GM10847 (cell line): ENCODE measurements around the gene BDKRB2.

Experiments
- POLR2A ChIP-seq: IDR thresholded peaks from 2 replicates; pipeline ENCODE4 v1.6.1; 2011; ENCODE audit not compliant: insufficient read length; ENCODE audit errors: extremely low read depth

Gene BDKRB2

GRCh38 chr14:96250485-96250884 is 45.8 kb downstream of the BDKRB2 start:
- no peak for TF ChIP-seq POLR2A

DNA sequence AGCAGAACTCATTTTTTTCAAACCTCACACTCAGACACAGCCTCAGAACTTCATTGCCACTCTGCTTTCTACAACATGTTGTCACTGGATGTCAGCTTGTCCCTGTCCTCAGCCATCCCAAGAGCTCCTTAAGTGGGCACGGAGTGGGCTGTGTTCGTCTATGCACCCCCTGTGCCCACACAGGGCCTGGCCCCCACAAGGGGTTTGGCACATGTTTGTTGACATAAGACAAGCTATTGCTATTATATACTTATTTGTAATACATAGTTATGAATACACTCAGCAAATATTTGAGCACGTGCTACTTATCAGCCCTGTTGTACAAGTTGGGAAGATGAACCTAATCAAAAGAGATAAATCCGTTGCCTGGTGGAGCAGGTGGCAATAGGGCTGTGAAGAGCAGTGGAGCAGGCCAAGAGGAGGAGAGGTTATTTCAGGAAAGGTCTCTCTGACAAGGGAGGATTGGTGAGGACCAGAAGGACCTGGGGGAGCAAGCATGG is 47.1 kb downstream of the BDKRB2 start:
- no peak for TF ChIP-seq POLR2A

DNA sequence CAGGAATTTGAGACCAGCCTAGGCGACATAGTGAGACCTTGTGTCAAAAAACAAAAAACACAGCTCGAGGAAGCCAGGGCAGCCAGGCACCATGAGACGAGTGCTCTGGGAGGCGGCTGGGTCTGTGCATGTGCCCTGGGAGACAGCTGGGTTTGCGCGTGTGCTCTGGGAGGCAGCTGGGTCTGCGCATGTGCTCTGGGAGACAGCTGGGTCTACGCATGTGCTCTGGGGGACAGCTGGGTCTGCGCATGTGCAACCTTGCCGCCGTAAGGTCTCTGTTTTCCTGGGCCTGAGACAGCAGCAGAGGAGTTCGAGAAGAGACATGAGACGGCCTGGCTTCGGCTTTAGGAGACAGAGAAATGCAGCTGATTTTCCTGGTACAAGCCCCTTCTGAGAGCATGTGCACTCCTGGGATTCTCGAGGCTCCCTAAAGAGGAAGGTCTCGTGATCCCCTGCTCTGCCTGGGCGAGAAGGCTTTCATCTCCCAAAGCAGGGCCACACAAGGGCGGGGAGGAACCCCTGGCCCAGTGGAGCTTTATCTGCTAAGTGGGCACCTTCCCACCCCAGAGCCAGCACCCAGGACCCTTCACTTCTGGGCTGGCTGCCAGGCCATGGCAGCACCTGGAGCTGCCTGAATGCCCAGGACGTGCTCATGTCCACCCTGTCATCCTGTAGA is 47.8 kb downstream of the BDKRB2 start:
- TF ChIP-seq POLR2A: no peak

DNA sequence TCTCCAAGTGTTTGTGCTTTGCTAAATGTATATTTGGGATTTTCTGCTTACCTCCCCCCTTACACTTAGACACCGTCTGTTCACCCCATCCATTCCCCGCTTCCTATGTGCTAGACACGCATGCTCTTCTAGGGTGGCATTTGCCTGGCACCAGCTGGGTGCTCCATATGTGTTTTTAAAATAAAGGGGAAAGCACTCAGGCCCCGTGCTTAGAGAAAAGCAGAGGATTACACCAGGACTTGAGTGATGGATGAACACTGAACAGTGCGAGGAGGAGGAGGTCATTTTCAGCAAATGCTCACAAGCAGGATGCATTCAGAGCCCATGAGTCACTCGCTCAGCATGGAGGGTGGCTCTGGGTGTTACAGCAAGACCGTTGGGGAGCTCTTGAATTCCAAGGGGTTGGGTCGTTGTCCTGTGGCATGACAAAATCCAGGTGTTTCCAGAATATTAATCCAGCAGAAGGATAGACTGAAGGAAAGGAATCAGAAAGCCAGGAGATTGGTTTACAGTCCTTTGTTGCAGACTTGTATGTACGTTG is 48.4 kb downstream of the BDKRB2 start:
- no peak for TF ChIP-seq POLR2A

DNA sequence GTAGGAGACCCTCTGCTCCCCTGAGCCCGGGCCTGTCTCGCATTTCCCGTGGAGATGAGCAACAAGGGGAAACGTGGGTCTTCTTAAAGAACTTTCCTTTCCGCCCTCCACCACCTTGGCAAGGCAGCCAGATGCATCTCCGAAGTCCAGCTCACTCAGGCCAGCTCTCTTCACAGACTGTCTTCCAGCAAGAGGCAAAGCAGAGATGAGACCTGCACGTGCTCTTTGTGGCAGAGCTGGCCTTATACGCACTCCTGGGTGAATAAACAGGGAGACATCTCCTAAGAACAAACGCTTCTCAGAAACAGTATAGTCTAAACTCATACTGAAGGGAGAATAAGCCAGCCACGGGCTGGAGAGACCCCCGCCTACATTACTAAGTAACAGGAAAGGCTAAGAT is 50.0 kb downstream of the BDKRB2 start:
- TF ChIP-seq POLR2A: no peak

- no peak for TF ChIP-seq POLR2A
These were observed 51.1 kb downstream of the BDKRB2 start, which contains the start of gene BDKRB1 for GRCh38 chr14:96255501-96256366. BDKRB1 (plus strand) TSS chr14:96256210; CDS start chr14:96263683, 7,473 bp downstream.

DNA sequence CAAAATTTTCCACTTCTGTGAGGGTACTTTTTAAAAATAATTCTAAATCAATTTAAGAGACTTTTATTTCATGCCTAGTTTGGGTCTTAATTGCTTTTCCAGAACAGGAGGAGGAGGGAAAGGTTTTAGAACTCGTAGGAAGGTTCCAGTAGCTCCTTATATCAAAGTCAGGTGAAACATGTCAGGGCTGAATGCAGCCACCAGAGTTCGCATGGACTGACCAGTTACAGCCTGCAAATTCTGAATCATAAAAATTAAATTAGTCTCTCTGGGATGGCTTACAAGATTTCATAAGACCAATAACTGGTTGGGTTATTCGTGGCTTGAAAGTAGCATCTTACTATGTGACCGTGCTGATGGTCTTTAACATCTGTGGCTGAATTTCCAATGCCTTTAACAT is 51.8 kb downstream of the BDKRB2 start:
- TF ChIP-seq POLR2A: no peak

DNA sequence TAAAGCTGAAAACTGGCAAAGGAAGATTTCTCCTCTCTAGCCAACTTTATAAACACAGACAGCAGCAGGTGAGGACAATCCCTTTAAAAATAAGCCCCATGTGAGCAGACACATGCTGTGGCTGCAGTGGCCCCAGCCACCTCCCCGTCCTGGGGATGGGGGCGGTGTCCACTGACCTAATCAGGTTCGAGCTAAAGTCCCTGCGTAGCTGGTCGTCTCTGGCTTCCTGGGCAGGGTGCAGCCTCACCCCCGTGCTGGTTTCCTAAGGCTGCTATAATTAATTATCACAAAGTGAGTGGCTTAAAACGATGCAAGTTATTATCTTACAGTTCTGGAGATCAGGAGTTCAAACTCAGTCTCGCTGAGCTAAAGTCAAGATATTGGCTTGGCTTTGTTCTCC is 52.4 kb downstream of the BDKRB2 start:
- TF ChIP-seq POLR2A: no peak

DNA sequence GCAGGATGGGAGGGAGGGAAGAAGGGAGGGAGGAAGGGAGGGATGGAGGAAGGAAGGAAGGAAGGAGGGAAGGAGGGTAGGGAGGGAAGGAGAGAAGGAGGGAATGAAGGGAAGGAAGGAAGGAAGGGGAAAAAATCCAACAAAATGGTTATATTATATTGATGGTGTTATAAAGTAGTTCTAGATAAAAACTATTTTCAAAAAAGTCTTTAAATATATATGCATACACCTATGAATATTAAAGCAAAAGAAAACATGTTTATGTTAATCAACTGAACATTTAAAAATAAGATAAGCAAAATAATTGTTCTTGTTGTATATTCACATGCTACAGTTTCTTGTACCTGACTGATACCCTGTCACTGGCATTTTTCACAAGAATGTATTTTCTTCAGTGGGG is 53.3 kb downstream of the BDKRB2 start:
- no peak for TF ChIP-seq POLR2A

DNA sequence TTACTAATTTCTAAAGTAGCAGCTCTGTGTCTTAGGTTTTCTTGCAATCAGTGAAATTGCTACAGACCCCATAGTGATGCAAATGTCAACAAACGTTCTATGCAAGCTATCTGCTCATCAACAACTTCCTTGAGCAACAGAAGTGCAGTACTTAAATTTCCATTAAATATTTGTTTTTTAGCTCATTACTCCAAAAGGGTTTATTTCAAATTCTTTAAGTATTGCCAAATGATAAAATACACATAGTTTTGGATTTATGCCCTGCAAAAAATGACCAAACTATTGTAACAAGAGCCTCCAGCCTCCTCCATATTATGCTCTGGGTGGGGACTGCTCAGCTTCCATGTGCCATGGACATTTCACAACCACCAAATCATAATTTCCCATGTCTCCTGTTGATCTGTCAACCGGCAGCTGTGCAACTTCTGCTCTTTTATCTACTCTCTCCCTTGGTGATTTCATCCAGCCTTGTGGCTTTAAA is 55.7 kb downstream of the BDKRB2 start:
- TF ChIP-seq POLR2A: no peak

DNA sequence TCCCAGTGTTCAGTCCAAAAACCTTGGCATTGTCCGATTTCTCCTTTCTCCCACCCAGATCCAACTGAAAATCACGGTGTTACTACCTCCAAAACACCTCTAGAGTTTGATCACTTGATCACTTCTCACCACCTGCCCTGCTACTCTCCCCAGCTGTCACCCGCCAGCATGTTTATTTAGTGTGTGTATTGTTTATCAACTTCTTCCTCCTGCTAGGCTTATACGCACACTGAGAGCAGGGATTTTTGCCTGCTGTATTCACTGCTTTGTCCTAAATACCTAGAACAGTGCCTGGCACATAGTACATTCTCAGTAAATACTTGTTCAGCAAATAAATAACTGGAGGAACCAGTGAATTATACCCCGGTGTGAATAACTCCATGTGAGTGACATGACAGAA is 56.4 kb downstream of the BDKRB2 start:
- no peak for TF ChIP-seq POLR2A

- TF ChIP-seq POLR2A: no peak
These were observed 57.4 kb downstream of the BDKRB2 start for GRCh38 chr14:96261772-96262655.

DNA sequence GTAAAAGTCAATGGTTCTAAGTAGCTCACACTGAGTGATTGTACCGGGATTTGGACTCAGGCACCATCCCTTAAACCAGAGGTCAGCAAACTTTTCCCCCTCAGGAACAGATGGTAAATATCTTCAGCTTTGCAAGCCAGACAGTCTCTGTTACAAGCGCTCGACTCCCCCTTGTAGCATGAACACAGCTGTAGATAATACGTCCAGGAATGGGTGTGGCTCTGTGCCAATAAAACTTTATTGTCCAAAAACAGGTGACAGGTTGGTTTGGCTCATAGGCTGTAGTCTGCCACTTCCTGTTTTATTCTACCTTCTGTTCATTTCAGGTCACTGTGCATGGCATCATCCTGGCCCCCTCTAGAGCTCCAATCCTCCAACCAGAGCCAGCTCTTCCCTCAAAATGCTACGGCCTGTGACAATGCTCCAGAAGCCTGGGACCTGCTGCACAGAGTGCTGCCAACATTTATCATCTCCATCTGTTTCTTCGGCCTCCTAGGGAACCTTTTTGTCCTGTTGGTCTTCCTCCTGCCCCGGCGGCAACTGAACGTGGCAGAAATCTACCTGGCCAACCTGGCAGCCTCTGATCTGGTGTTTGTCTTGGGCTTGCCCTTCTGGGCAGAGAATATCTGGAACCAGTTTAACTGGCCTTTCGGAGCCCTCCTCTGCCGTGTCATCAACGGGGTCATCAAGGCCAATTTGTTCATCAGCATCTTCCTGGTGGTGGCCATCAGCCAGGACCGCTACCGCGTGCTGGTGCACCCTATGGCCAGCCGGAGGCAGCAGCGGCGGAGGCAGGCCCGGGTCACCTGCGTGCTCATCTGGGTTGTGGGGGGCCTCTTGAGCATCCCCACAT is 58.9 kb downstream of the BDKRB2 start:
- no peak for TF ChIP-seq POLR2A

DNA sequence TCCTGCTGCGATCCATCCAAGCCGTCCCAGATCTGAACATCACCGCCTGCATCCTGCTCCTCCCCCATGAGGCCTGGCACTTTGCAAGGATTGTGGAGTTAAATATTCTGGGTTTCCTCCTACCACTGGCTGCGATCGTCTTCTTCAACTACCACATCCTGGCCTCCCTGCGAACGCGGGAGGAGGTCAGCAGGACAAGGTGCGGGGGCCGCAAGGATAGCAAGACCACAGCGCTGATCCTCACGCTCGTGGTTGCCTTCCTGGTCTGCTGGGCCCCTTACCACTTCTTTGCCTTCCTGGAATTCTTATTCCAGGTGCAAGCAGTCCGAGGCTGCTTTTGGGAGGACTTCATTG is 59.5 kb downstream of the BDKRB2 start:
- TF ChIP-seq POLR2A: no peak
